IPS-NIHi11 (cell line): ENCODE measurements around the gene ERICH3.

Experiments
- DNase-seq: peaks from one replicate; pipeline ENCODE4 v3.0.0; 2012; ENCODE audit warnings: mixed read lengths, low spot score

The ERICH3 gene

GRCh38 chr1:74587888-74588287 is 85.7 kb downstream of the ERICH3 start:
- no peak for DNase-seq

- no peak for DNase-seq
Observed at GRCh38 chr1:74586253-74586897, 87.2 kb downstream of the ERICH3 start.

GRCh38 chr1:74584185-74584584 is 89.4 kb downstream of the ERICH3 start:
- no peak for DNase-seq

DNA sequence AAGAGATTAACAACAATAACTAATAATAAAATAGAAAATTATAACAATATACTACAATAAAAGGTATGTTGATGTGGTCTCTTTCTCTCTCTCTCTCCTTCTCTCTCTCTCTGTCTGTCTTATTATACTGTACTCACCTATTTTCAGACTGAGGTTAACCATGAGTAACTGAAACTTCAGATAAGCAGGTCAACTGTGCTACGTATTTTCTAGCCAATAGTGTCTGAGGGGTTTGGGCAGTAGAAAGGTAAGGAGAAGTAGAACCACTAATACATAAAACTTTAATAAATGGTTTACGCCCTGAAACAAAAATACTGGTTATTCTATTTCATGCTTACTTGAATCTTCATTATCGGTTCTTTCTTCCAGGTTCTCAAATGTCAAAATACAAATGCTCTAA is 90.2 kb downstream of the ERICH3 start:
- DNase-seq: no peak

- no peak for DNase-seq
Observed at GRCh38 chr1:74579425-74579824, 94.2 kb downstream of the ERICH3 start.

DNA sequence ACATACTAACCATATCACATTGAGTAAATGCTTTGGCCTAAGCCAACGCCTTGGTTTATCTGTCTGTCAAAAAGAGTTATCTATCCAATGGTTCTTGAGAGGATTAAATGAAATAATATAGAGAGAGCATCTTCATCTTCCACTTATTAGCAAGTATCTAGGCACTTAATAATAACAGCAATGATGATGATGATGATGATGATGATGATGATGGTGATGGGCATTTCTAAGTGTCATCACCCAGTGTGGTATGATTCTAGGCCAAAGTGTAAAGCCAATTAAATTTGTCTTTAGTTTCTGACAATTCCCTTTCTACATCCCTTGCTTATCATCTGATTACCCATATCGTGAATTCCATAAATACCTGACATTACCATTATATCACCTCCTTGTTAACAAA is 95.5 kb downstream of the ERICH3 start:
- no peak for DNase-seq

DNA sequence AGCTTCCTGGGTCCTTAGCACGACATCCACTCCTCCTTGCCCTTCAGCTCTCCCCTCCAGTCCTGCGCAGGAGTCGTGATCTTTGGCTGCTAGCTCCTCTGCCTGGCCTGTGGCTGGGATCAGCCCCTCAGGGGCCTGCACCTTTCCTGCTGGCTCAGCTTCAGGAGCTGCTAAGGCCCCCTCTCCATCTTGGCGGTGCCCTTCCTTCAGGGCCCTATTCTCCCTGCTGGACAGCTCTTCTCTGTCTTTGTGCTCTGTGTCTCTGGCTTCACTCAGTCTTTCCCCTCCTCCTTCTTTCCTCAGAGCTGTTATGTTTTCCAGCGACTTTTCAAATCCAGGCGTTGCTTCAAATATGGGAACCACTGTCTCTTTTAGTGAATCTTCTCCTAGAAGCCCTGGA is 101.7 kb downstream of the ERICH3 start:
- no peak for DNase-seq

GRCh38 chr1:74571493-74571800 is 102.1 kb downstream of the ERICH3 start:
- no peak for DNase-seq

DNA sequence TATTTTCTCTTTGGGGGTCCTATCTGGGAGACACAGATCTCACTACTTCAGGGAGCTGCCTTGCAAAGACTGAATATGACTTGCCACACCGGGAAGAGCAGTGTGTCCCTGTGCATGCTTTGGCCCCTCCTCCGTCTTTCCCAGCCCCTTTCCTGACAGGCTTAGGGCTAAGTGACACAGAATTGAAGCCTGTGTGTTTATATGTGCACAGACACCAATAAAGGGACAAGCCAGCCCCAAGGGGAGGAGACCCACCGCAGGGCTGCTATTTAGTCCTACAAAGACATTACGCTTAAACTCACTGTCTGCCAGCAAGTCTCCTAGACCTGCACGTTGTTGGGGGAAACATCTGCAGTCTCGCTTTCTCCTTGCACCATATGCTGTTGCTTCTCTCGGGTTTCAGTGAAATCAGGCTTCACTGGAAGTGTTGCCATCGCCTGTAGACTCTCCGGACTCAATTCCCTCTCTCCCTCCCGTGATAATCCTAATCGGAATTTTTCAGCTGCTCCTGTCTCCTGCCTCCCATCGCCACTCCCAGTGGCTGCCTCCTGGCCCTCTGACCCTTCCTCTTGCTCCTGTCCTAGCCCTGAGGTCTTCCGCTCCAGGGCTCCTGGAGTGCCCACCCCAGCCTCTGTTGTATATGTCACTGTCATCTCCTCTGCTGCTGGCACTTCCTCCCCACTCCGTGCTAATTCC is 102.6 kb downstream of the ERICH3 start:
- DNase-seq: no peak

- no peak for DNase-seq
Observed at GRCh38 chr1:74549932-74550331, 123.7 kb downstream of the ERICH3 start.

GRCh38 chr1:74548961-74549750 is 124.4 kb downstream of the ERICH3 start:
- DNase-seq: no peak

- DNase-seq: no peak
Observed at GRCh38 chr1:74545821-74546220, 127.8 kb downstream of the ERICH3 start.

DNA sequence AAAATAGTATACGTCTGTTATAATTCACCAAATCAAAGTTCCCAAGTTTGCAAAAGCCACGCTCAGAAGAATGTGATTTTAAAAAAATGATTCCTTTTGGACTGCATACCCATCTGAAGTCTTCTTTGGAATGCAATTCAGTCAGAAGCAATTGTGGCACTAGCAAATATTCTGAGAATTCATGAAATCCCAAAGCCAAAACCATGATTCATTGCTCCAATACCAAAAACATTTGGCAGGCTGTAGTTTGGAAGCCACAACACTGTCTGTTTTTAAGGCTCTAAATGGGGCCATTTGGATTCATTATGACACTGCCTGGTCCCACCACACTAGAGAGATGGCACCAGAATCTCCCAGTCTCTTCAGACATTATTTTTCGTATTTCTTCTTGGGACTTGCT is 139.4 kb downstream of the ERICH3 start:
- DNase-seq: no peak

- no peak for DNase-seq
Observed at GRCh38 chr1:74531796-74532195, 141.8 kb downstream of the ERICH3 start.

DNA sequence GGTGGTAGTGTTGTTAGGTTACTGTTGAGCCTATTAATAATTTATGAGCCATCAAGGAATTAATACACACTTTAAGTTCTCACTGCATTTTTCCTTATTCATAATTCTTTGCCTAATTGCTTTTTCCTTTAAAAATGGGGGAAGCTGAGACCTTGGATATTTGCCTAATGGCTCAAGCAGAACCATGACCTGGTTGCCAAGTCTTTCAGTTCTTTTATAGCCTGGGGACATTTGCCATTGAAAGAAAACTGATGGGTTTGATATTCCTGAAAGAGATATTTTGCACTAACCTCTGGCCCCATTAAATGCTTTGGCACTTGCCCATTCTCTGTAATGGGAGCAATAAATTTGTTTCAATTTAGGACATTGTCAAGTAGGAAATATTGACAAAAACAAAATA is 142.7 kb downstream of the ERICH3 start:
- DNase-seq: no peak

- no peak for DNase-seq
Observed at GRCh38 chr1:74528123-74528522, 145.5 kb downstream of the ERICH3 start.

- DNase-seq: no peak
Observed at GRCh38 chr1:74526708-74527107, 146.9 kb downstream of the ERICH3 start.

- no peak for DNase-seq
Observed at GRCh38 chr1:74523873-74524480, 149.6 kb downstream of the ERICH3 start.

DNA sequence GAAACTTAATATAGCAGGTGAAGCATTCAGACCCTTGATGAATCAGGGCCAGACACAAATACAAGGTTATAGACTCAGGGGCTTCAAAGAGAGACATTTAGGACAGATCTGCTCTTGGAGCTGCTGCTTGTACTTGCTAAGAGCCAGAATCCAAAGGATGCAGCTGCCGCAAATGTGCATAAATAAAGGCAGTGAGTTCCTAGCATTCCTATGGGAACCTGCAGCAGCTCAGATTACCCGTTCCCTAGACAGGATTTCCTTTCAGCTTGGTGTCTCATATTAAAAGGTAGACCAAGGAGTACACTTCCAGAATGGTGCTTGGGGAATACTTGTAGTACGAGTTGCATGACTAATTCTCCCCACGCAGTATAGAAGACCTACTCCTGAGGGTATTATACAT is 151.4 kb downstream of the ERICH3 start:
- DNase-seq: peak; percentile 47
